ENCODE results near the gene USH2A.

Gene USH2A

GRCh38 chr1:216458812-216459211 is 35.6 kb upstream of the USH2A start:
- no peak for DNase-seq (ENCODE audit: low read depth)
- no peak overlapping the region for H3K4me3 ChIP-seq (ENCODE audit: low read length)
- no peak for TF ChIP-seq CTCF (conservative IDR thresholded peaks at IDR 0.05; ENCODE audit: low read length)

- no peak overlapping the region for H3K4me3 ChIP-seq (ENCODE audit: low read length)
- DNase-seq (ENCODE audit: low read depth), result no peak
- no peak for TF ChIP-seq CTCF (conservative IDR thresholded peaks at IDR 0.05; ENCODE audit: low read length)
Measured at GRCh38 chr1:216457356-216457755, 34.1 kb upstream of the USH2A start.

- DNase-seq (ENCODE audit: low read depth), result peak; percentile 11
- no peak overlapping the region for H3K4me3 ChIP-seq (ENCODE audit: low read length)
- no peak for TF ChIP-seq CTCF (conservative IDR thresholded peaks at IDR 0.05; ENCODE audit: low read length)
Measured at GRCh38 chr1:216456682-216457081, 33.4 kb upstream of the USH2A start.

- no peak for TF ChIP-seq CTCF (conservative IDR thresholded peaks at IDR 0.05; ENCODE audit: low read length)
- H3K4me3 ChIP-seq (ENCODE audit: low read length), result no peak overlapping the region
- no peak for DNase-seq (ENCODE audit: low read depth)
Measured at GRCh38 chr1:216453777-216454176, 30.5 kb upstream of the USH2A start.

- DNase-seq (ENCODE audit: low read depth), result no peak
- no peak for TF ChIP-seq CTCF (conservative IDR thresholded peaks at IDR 0.05; ENCODE audit: low read length)
- H3K4me3 ChIP-seq (ENCODE audit: low read length), result no peak overlapping the region
Measured at GRCh38 chr1:216450227-216450626, 27.0 kb upstream of the USH2A start.

GRCh38 chr1:216448011-216448510 is 24.8 kb upstream of the USH2A start:
- no peak for DNase-seq (ENCODE audit: low read depth)
- H3K4me3 ChIP-seq (ENCODE audit: low read length), result no peak overlapping the region
- no peak for TF ChIP-seq CTCF (conservative IDR thresholded peaks at IDR 0.05; ENCODE audit: low read length)

- DNase-seq (ENCODE audit: low read depth), result no peak
- no peak for TF ChIP-seq CTCF (conservative IDR thresholded peaks at IDR 0.05; ENCODE audit: low read length)
- H3K4me3 ChIP-seq (ENCODE audit: low read length), result no peak overlapping the region
Measured at GRCh38 chr1:216437603-216438002, 14.4 kb upstream of the USH2A start.
